Hepatic stellate cell (primary cell): ENCODE results near the gene PNPO.

Experiments used
- DNase-seq: peaks from one replicate; pipeline ENCODE4 v3.0.0; 2011; ENCODE audit warnings: low spot score

The PNPO gene

DNA sequence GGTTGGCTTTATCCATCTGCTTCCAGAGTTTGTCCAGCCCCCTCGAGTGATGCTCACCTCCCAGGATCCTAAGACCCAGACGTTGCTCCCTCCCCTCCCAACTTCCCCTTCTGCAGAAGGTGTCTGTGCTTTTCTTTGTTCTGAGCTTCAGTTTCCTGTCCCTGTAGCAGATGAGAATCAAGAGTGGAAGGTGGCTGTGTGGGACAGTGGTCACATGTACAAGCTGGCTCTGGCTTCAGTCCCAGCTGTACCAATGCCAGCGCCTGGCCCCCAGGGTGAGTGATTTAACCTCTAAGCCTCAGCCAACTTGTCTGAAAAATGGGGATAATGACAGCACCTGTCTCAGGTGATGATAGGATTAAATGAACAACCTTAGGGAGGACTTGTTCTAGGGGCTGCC is 8.6 kb downstream of the PNPO start:
- no peak for DNase-seq

- DNase-seq = no peak
These were observed 9.1 kb downstream of the PNPO start for GRCh38 chr17:47950448-47950847.

DNA sequence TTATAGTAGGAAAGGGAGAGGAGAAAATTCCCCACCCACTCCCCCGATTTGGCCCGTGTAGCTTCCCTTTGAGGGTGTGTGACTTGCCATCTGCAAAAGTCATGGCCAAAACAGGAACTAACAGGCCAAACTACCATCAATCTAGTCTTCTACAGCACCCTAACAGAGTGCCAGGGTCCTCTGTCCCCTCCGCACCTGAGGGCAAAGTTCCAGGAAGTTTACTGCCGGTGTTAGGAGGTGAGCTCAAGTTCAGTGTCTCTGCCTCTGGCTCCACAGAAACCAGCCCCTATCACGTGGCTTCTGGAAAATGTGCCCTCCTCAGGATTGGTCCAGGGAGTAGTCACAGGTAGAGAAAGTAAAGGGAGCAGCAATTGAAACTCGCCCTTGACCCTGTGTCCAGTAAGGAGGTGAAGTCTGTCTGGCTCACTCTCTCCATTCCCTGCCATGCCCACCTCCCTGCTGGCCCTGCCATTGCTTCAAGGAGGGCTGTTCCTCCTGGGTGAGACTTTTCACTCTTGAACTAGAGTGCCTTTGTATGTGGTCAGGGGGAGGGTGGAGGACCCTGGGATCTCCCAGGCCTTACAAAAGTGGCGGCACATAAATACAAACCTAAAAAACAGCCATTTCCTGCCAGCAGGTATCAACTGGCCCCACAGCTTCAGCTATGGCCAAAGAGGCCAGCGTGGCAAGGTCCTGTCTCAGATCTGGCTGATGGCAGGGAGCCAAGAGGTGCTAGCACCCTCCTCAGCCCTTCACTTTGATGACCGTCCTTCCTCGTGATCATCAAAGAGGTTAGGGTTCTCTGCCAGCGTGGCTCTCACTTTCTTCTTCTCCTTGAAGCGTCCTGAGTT is 11.0 kb downstream of the PNPO start:
- DNase-seq = no peak

GRCh38 chr17:47953909-47954308 is 12.5 kb downstream of the PNPO start:
- no peak for DNase-seq

GRCh38 chr17:47955497-47956461 is 14.4 kb downstream of the PNPO start:
- DNase-seq = no peak

DNA sequence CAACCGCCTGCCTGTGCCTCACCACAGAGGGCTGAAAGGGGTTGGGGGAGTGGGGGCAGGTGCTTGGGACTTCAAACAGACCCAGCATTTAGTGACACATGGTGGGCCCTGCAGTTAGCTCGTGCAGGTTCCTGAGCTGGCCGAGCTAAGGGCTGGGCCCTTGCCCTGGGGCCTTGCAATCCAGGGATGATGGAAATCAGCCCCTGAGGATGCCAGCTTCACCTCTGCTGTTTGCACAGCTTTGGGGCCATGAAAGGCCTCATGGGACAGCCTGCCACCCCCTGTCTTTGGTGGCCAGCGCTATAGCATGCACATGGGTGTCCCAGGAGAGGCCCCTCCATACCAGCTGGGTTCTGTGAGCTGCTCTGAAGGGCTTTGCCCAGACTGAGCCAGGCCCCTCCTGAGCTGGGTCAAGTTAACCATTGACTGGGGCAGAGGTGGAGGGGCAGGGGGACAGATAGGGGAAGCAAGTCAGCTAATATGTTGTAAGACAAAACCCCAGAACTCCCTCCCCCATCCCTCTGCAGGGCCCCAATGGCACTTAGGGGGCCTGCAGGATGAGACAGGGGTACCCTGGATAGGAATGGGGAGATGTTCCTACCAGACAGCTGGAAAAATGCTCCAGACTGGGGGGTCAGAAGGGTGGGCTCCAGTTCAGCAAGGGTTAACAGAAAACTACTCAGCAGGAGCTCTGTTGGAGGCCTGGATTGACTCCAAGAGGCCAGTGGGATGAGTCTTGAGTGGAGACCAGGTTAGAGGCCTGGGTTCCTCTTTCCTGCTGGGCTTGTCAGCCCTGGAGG is 15.6 kb downstream of the PNPO start:
- DNase-seq = no peak

GRCh38 chr17:47957591-47958490 is 16.5 kb downstream of the PNPO start, which contains the start of gene PRR15L:
Gene PRR15L, minus strand, starts transcription at chr17:47957883. Its CDS starts 4,649 bp downstream, at chr17:47953234.
- DNase-seq = no peak

GRCh38 chr17:47959825-47960655 is 18.7 kb downstream of the PNPO start:
- no peak for DNase-seq

DNA sequence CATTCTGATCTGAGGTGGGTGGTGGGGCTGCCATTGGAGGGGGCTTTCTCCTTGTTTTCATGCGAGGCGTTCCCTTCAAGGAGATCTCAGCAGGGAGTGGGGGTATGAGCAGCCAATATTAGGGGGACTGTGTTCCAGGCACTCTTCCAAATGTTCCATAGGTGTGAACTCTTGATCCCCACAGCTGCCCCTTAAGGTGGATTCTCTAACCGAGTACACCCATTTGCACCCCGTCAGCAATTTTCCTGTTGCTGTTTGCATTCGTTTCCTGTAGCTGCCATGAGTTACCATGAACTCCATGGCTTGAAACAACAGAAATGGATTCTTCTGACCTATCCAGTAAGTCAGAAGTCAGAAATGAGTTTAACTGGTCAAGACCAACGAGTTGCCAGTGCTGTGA is 20.0 kb downstream of the PNPO start:
- no peak for DNase-seq

DNA sequence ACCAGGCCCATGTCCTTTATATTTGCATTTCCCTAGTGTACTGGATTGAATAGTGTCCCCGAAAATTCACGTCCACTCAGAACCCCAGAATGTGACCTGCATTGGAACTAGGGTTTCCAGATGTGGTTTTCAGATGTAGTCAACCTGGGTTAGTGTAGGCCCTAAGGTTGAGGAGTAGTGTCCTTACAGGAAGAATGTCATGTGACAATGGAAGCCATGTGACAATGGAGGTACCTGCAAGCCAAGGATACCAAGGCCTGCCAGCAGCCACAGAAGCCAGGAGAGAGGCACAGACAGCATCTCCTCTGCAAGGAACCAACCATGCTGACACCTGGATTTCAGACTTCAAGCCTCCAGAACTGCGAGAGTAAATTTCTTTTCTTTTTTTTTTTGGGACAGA is 21.5 kb downstream of the PNPO start:
- DNase-seq = no peak

GRCh38 chr17:47964856-47965255 is 23.5 kb downstream of the PNPO start:
- no peak for DNase-seq

DNA sequence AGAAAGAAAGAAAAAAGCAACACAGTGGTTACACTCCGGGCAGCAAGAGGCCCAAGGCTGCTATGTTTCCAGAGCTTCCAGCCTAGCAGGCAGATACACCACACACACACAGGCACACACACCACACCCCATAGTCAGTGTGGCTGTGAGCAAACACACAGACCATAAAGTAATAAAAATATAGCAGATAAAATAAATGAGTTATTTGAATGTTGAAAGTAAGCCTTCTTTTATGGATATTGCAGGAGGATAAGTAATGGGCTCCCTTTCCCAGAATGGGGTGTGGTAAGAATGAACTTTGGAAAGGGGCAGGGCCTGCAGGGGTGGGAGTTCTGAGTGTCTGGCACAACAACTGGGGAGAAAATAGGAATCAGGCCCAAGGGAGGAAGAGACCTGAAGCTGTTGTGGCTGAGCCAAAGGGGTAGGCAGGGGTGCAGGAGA is 24.7 kb downstream of the PNPO start:
- DNase-seq = no peak

- peak; percentile 80 for DNase-seq
These were observed 26.4 kb downstream of the PNPO start for GRCh38 chr17:47967607-47968252.

- no peak for DNase-seq
These were observed 27.5 kb downstream of the PNPO start for GRCh38 chr17:47968836-47969235.

DNA sequence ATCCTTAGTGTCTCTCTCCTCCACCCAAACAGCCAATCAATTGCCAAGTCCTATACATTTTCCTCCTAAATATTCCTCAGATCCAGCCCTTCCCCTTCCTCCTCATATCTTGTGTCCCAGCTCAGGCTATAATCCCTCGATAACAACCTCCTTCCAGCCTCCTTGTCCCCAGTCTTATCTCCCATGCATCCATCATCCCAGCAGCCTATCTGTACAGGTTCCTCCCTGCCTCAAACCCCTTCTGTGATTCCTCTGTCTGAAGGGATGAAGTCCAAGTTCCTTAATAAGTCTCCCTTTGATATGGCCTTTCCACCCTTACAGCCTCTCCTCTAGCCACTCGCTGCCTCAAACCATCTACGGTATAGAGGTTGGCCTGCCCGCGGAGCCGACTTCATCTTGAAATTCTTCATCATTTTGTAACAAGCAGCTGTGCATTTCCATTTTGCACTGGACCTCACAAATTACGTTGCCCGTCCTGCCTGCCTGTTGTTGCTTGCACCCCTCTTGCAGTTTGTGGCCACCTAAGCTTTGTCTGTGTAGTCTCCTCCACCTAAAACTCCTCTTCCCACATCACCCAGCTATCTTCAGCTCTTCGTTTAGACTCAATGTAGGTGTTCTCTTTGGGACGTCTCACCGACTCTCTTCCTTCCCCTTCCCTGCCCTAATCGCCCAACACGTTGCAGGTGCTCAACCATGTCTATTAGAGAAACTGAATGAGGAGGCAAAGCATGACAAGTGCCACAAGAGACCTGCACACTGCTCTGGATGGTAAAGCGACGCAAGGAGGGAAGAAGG is 28.8 kb downstream of the PNPO start:
- no peak for DNase-seq

DNA sequence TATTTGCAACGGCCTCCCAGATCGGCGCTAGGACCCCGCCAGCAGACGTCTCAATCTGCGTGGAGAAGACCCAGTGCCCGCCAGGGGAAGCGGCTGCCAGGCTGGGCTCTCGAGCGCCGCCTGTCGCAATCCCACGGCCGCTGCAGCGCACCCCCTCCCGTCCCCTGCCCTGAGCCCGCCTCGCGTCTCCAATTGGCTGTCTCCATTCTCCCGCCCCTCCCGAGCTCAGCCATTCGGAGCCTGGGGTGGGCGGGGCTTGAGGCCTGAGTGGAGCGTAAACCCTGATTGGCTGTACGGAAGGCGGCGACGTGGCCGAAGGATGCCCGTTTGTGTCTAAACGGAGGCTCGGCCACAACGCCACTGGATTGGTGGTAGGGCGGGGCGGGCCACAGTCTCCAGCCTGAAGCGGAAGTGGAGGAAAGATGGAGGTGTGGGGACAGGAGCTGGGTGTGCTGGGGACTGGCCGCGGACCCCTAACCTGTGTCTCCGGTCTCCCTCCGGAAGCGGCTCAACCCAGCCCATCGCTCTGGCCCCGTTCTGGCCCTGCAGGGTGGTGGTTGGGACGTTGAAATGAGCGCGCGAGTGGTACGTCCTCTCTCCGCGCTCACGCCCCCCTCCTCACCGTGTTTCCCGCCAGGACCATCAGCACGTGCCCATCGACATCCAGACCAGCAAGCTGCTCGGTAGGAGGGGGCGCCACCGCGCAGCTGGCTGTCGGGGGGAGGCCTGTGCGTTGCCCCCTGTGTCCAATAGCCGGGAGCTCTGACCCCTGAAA is 29.5 kb downstream of the PNPO start, which contains the start of gene CDK5RAP3:
TSS of gene CDK5RAP3 (plus strand) at position 389 of the 775 bp plus-strand sequence. CDS start at position 423, 34 bp downstream.
- peak; percentile 98 for DNase-seq

GRCh38 chr17:47973541-47973940 is 32.2 kb downstream of the PNPO start:
- no peak for DNase-seq
